Activated CD8-positive, alpha-beta memory T cell treated with anti-CD3 and anti-CD28 coated beads, Interleukin-2, amount 50 U/mL, for 24 hours (primary cell): ENCODE data around the gene PDRG1.
"Not testable (repeated sequence)": the region's sequence is repeated elsewhere in the genome, so short reads cannot be mapped to it uniquely, and the experiment has no call there.

ENCODE experiments used
- DNase-seq: peaks from one replicate; pipeline ENCODE4 v3.0.0-alpha.2; 2020; ENCODE audit errors: extremely low read depth

Gene PDRG1

GRCh38 chr20:31926493-31926892 is 25.4 kb downstream of the PDRG1 start:
- no peak for DNase-seq

- DNase-seq: no peak
Measured at GRCh38 chr20:31925631-31926030, 26.2 kb downstream of the PDRG1 start.

GRCh38 chr20:31924561-31924960 is 27.3 kb downstream of the PDRG1 start:
- no peak for DNase-seq

GRCh38 chr20:31923388-31924331 is 28.2 kb downstream of the PDRG1 start:
- DNase-seq: no peak

GRCh38 chr20:31922588-31922987 is 29.3 kb downstream of the PDRG1 start:
- DNase-seq: no peak

- no peak for DNase-seq
Measured at GRCh38 chr20:31922181-31922580, 29.7 kb downstream of the PDRG1 start.

GRCh38 chr20:31921480-31921879 is 30.4 kb downstream of the PDRG1 start:
- not testable (repeated sequence) for DNase-seq

GRCh38 chr20:31920275-31920855 is 31.5 kb downstream of the PDRG1 start:
- no peak for DNase-seq

- DNase-seq: no peak
Measured at GRCh38 chr20:31919410-31920155, 32.3 kb downstream of the PDRG1 start.

- no peak for DNase-seq
Measured at GRCh38 chr20:31918466-31919105, 33.3 kb downstream of the PDRG1 start.

GRCh38 chr20:31917962-31918412 is 33.9 kb downstream of the PDRG1 start:
- not testable (repeated sequence) for DNase-seq

GRCh38 chr20:31916708-31917107 is 35.1 kb downstream of the PDRG1 start:
- no peak for DNase-seq

GRCh38 chr20:31915491-31916280 is 36.2 kb downstream of the PDRG1 start:
- no peak for DNase-seq

GRCh38 chr20:31914170-31914569 is 37.7 kb downstream of the PDRG1 start:
- no peak for DNase-seq

GRCh38 chr20:31913431-31914157 is 38.3 kb downstream of the PDRG1 start:
- DNase-seq: no peak

- no peak for DNase-seq
Measured at GRCh38 chr20:31910071-31910803, 41.6 kb downstream of the PDRG1 start.

GRCh38 chr20:31909253-31910070 is 42.4 kb downstream of the PDRG1 start:
- DNase-seq: no peak

- DNase-seq: no peak
Measured at GRCh38 chr20:31908424-31908823, 43.4 kb downstream of the PDRG1 start.

GRCh38 chr20:31908016-31908415 is 43.8 kb downstream of the PDRG1 start:
- no peak for DNase-seq
